ENCODE results near the gene BHMT2.

The BHMT2 gene

DNA sequence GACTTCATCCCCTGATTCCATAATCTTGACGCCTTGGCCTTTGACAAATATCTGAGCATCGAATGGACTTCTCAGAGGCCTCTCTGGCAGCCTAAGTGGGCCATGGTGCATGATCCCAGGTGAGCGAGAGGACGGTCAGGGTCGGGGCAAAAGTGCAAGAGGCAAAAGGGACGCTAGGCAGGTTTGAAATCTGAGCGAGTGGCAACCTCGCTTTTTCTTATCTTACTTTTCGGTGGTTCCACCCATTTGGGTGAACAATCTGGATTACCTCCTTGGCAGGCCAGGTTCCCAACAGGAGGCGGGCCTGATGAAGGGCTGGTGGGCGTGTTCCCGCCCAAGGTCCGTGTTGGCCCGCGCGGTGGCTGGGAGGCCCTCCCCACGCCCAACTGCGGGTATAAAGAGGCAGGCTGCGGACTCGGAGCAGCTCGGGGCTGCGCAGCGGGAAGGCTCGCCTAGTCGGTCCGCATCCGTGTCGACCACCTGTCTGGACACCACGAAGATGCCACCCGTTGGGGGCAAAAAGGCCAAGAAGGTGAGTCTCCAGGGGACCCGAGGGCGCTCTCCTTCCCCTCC, 41.9 kb downstream of the BHMT2 start, which contains the start of gene BHMT:
BHMT (plus strand) TSS at position 423 of the 573 bp plus-strand sequence; CDS start at position 500, 77 bp downstream.
- Histone ChIP-seq H3K4me1 (ENCODE audit: control insufficient read depth in 1 of 2, insufficient read depth in 1 of 2, low read depth in 1 of 2, low read length in 1 of 2) (no peaks in the 10 kb centered on the region), H3K9me3 (no peaks in the 10 kb centered on the region), H3K27ac (no peak within 1 kb of the TSS), H3K27me3 (peaks cover 71% of the 10 kb centered on the region), H3K36me3 (no peaks in the 10 kb centered on the region), H3K4me3 (ENCODE audit: low read depth in 1 of 2, low read length in 1 of 2) (no peak within 1 kb of the TSS)
- TF ChIP-seq, protein P1, sequence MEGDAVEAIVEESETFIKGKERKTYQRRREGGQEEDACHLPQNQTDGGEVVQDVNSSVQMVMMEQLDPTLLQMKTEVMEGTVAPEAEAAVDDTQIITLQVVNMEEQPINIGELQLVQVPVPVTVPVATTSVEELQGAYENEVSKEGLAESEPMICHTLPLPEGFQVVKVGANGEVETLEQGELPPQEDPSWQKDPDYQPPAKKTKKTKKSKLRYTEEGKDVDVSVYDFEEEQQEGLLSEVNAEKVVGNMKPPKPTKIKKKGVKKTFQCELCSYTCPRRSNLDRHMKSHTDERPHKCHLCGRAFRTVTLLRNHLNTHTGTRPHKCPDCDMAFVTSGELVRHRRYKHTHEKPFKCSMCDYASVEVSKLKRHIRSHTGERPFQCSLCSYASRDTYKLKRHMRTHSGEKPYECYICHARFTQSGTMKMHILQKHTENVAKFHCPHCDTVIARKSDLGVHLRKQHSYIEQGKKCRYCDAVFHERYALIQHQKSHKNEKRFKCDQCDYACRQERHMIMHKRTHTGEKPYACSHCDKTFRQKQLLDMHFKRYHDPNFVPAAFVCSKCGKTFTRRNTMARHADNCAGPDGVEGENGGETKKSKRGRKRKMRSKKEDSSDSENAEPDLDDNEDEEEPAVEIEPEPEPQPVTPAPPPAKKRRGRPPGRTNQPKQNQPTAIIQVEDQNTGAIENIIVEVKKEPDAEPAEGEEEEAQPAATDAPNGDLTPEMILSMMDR (IDR thresholded peaks at IDR 0.05): no peak

DNA sequence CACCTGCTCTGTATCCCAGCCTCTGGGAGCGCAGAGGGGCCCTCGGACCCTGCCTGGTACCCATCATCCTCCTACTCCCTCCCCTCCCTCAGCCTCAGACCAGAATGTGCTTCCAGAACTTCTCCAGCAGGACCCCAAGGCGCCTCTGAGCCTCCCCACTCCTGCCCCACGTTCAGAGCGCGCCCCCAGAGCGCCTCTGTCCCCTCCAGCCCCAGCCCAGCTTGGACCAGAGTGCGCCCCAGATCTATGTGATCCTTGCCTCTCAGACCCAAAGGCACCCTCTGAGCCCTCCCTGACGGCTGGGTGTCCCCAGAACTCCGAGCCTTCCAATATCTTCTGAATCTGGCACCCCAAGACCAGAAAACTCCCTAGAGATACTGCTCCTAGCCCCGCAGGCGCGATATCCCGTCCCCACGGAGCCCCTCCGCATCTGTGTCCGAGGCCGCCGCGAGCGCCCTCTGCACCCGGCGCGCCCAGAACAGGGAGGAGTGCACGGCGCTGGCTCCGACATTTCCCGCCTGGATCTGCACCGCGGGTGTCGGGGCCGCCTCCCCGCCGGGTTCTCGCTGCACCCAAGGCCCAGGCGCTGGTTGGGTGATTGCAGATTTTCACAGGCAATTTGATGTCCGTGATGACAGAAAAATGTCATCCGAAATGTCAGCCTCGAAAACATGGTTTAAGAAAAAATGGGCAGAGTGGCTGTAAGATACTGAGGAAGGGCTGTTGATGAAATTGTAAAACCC, 42.6 kb downstream of the BHMT2 start:
- H3K27ac ChIP-seq: no peak overlapping the region
- H3K9me3 ChIP-seq: no peaks in the 10 kb centered on the region
- no peaks in the 10 kb centered on the region for H3K4me1 ChIP-seq (ENCODE audit: control insufficient read depth in 1 of 2, insufficient read depth in 1 of 2, low read depth in 1 of 2, low read length in 1 of 2)
- TF ChIP-seq, protein P1 (IDR thresholded peaks at IDR 0.05): no peak
- peaks cover 71% of the 10 kb centered on the region for H3K27me3 ChIP-seq
- H3K4me3 ChIP-seq (ENCODE audit: low read depth in 1 of 2, low read length in 1 of 2): no peak overlapping the region
- no peaks in the 10 kb centered on the region for H3K36me3 ChIP-seq

GRCh38 chr5:79112703-79113058, 43.1 kb downstream of the BHMT2 start:
- peaks cover 71% of the 10 kb centered on the region for H3K27me3 ChIP-seq
- H3K27ac ChIP-seq: no peak overlapping the region
- H3K36me3 ChIP-seq: no peaks in the 10 kb centered on the region
- H3K4me3 ChIP-seq (ENCODE audit: low read depth in 1 of 2, low read length in 1 of 2): no peak overlapping the region
- TF ChIP-seq, protein P1 (IDR thresholded peaks at IDR 0.05): no peak
- no peaks in the 10 kb centered on the region for H3K9me3 ChIP-seq
- H3K4me1 ChIP-seq (ENCODE audit: control insufficient read depth in 1 of 2, insufficient read depth in 1 of 2, low read depth in 1 of 2, low read length in 1 of 2): no peaks in the 10 kb centered on the region

DNA sequence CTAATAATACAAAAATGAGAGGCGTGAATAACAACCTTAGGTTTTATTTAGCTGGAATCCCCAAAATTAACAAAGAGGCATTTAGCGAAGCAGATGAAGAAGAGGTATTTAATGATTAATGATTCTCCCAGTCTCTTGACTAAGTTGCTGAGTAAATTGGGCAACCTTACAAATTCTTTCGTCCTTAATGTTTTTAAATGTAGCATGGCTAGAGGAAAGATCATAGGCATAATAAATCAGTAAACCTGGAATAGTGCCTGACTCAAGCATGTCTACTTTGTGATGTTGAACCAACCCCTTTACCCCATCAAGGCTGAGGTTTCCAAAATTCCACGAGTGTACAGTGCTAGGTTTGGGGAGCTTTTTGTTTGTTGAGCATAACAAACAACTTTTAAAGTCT, 49.9 kb downstream of the BHMT2 start:
- TF ChIP-seq, protein P1 (IDR thresholded peaks at IDR 0.05): no peak
- H3K27me3 ChIP-seq: peaks cover 14% of the 10 kb centered on the region
- peaks cover 0 to 4% of the 10 kb centered on the region in 2 experiments for H3K4me1 ChIP-seq (ENCODE audit: control insufficient read depth in 1 of 2, insufficient read depth in 1 of 2, low read depth in 1 of 2, low read length in 1 of 2)
- H3K27ac ChIP-seq: no peak overlapping the region
- H3K4me3 ChIP-seq (ENCODE audit: low read depth in 1 of 2, low read length in 1 of 2): no peak overlapping the region
- H3K9me3 ChIP-seq: no peaks in the 10 kb centered on the region
- no peaks in the 10 kb centered on the region for H3K36me3 ChIP-seq

GRCh38 chr5:79120221-79120620, 50.7 kb downstream of the BHMT2 start:
- Histone ChIP-seq H3K4me1 (ENCODE audit: control insufficient read depth in 1 of 2, insufficient read depth in 1 of 2, low read depth in 1 of 2, low read length in 1 of 2) (peaks cover 0 to 4% of the 10 kb centered on the region in 2 experiments), H3K4me3 (ENCODE audit: low read depth in 1 of 2, low read length in 1 of 2) (no peak overlapping the region), H3K9me3 (no peaks in the 10 kb centered on the region), H3K27ac (no peak overlapping the region), H3K36me3 (no peaks in the 10 kb centered on the region), H3K27me3 (peaks cover 7% of the 10 kb centered on the region)
- TF ChIP-seq, protein P1 (IDR thresholded peaks at IDR 0.05): no peak

Measured in neutrophil (primary cell).